Measurements from ENCODE around the gene BCL11A.

Gene BCL11A

GRCh38 chr2:60413069-60413813 lies 140.2 kb downstream of the BCL11A start:
- no peak for TF ChIP-seq PPARA (CRISPR knock-in tag; IDR thresholded peaks at IDR 0.05; ENCODE audit: borderline replicate concordance)
- TF ChIP-seq OSR1 (CRISPR knock-in tag; IDR thresholded peaks at IDR 0.05) = no peak
- no peak for TF ChIP-seq TOX (CRISPR knock-in tag; IDR thresholded peaks at IDR 0.05; ENCODE audit: borderline replicate concordance)
- TF ChIP-seq ZNF8 (CRISPR knock-in tag; IDR thresholded peaks at IDR 0.05) = no peak
- no peak for TF ChIP-seq ZFP30 (CRISPR knock-in tag; IDR thresholded peaks at IDR 0.05)
- TF ChIP-seq PATZ1 (CRISPR knock-in tag; IDR thresholded peaks at IDR 0.05; ENCODE audit: borderline replicate concordance) = no peak
- no peak for TF ChIP-seq ZNF565 (CRISPR knock-in tag; conservative IDR thresholded peaks at IDR 0.05; ENCODE audit: low read depth)
- TF ChIP-seq CREB5 (CRISPR knock-in tag; IDR thresholded peaks at IDR 0.05; ENCODE audit: low read depth) = no peak
- no peak for TF ChIP-seq BACH2 (CRISPR knock-in tag; IDR thresholded peaks at IDR 0.05; ENCODE audit: borderline replicate concordance)
- no peak for TF ChIP-seq ZNF70 (CRISPR knock-in tag; IDR thresholded peaks at IDR 0.05)
- TF ChIP-seq SNAI2 (CRISPR knock-in tag; IDR thresholded peaks at IDR 0.05) = no peak
- TF ChIP-seq ZFP3 (CRISPR knock-in tag; IDR thresholded peaks at IDR 0.05) = no peak
- no peak for ATAC-seq

GRCh38 chr2:60412620-60413019 lies 140.8 kb downstream of the BCL11A start:
- ATAC-seq = no peak
- TF ChIP-seq ARNTL (CRISPR knock-in tag; IDR thresholded peaks at IDR 0.05; ENCODE audit: borderline replicate concordance, low read depth) (no peak), OSR1 (CRISPR knock-in tag; IDR thresholded peaks at IDR 0.05) (no peak), ZFP3 (CRISPR knock-in tag; IDR thresholded peaks at IDR 0.05) (no peak), BACH2 (CRISPR knock-in tag; IDR thresholded peaks at IDR 0.05; ENCODE audit: borderline replicate concordance) (no peak)

GRCh38 chr2:60412027-60412426 lies 141.4 kb downstream of the BCL11A start:
- TF ChIP-seq CSDC2 (CRISPR knock-in tag; IDR thresholded peaks at IDR 0.05) = no peak
- no peak for TF ChIP-seq ISL1 (CRISPR knock-in tag; IDR thresholded peaks at IDR 0.05)
- TF ChIP-seq ZFP30 (CRISPR knock-in tag; IDR thresholded peaks at IDR 0.05) = no peak
- no peak for TF ChIP-seq BACH2 (CRISPR knock-in tag; IDR thresholded peaks at IDR 0.05; ENCODE audit: borderline replicate concordance)
- no peak for TF ChIP-seq ZNF565 (CRISPR knock-in tag; conservative IDR thresholded peaks at IDR 0.05; ENCODE audit: low read depth)
- no peak for TF ChIP-seq CSRNP3 (CRISPR knock-in tag; IDR thresholded peaks at IDR 0.05)
- no peak for TF ChIP-seq ESRRG (CRISPR knock-in tag; IDR thresholded peaks at IDR 0.05)
- TF ChIP-seq GLIS3 (CRISPR knock-in tag; IDR thresholded peaks at IDR 0.05) = no peak
- ATAC-seq = no peak

GRCh38 chr2:60411295-60411694 lies 142.2 kb downstream of the BCL11A start:
- ATAC-seq = no peak
- TF ChIP-seq CSDC2 (CRISPR knock-in tag; IDR thresholded peaks at IDR 0.05) (no peak), PATZ1 (CRISPR knock-in tag; IDR thresholded peaks at IDR 0.05; ENCODE audit: borderline replicate concordance) (no peak), TOX (CRISPR knock-in tag; IDR thresholded peaks at IDR 0.05; ENCODE audit: borderline replicate concordance) (no peak), CSRNP3 (CRISPR knock-in tag; IDR thresholded peaks at IDR 0.05) (no peak), ARNTL (CRISPR knock-in tag; IDR thresholded peaks at IDR 0.05; ENCODE audit: borderline replicate concordance, low read depth) (no peak), PPARA (CRISPR knock-in tag; IDR thresholded peaks at IDR 0.05; ENCODE audit: borderline replicate concordance) (no peak), CREB5 (CRISPR knock-in tag; IDR thresholded peaks at IDR 0.05; ENCODE audit: low read depth) (no peak), POU6F1 (CRISPR knock-in tag; IDR thresholded peaks at IDR 0.05; ENCODE audit: borderline replicate concordance, low read depth) (no peak), SNAI2 (CRISPR knock-in tag; IDR thresholded peaks at IDR 0.05) (no peak), ZC3H10 (CRISPR knock-in tag; IDR thresholded peaks at IDR 0.05) (no peak), RARB (CRISPR knock-in tag; IDR thresholded peaks at IDR 0.05) (no peak), ZNF8 (CRISPR knock-in tag; IDR thresholded peaks at IDR 0.05) (no peak)

All from SK-N-SH treated with all-trans-retinoic acid at 6 μM for 48 hours (cell line).